ENCODE measurements around the gene GRM7.

DNA sequence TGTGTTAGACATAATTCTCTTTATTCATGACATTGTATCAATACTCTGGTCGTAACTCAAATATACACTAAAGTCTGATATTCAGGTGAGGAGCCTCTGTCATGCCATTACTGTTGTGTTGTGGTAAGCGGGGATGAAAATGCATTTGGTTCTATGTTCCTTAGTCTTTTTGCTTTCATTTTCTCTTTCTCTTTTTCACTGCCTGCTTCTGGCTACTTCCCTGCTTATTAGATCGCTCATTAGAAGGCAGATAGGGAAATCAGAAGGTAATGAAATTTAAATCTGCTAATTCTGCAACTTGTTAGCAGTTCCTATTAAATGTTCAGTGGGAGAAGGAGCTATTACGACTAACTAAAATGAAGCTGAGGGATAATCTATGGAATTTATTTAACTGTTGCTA is 345.0 kb downstream of the GRM7 start:
- TF ChIP-seq, protein P1, sequence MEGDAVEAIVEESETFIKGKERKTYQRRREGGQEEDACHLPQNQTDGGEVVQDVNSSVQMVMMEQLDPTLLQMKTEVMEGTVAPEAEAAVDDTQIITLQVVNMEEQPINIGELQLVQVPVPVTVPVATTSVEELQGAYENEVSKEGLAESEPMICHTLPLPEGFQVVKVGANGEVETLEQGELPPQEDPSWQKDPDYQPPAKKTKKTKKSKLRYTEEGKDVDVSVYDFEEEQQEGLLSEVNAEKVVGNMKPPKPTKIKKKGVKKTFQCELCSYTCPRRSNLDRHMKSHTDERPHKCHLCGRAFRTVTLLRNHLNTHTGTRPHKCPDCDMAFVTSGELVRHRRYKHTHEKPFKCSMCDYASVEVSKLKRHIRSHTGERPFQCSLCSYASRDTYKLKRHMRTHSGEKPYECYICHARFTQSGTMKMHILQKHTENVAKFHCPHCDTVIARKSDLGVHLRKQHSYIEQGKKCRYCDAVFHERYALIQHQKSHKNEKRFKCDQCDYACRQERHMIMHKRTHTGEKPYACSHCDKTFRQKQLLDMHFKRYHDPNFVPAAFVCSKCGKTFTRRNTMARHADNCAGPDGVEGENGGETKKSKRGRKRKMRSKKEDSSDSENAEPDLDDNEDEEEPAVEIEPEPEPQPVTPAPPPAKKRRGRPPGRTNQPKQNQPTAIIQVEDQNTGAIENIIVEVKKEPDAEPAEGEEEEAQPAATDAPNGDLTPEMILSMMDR (conservative IDR thresholded peaks at IDR 0.05; ENCODE audit: low read depth in 2 of 2): no peak
- no peak for TF ChIP-seq EZH2 (IDR thresholded peaks at IDR 0.05; ENCODE audit: low read depth, unreplicated experiment)
- TF ChIP-seq POLR2AphosphoS5 (IDR thresholded peaks at IDR 0.05; ENCODE audit: low read depth): no peak
- no peak for TF ChIP-seq ZNF114 (CRISPR knock-in tag; IDR thresholded peaks at IDR 0.05)
- TF ChIP-seq EZH2phosphoT487 (IDR thresholded peaks at IDR 0.05; ENCODE audit: unreplicated experiment): no peak
- no peak for TF ChIP-seq NANOG (IDR thresholded peaks at IDR 0.05; ENCODE audit: borderline replicate concordance)
- TF ChIP-seq, protein P2, sequence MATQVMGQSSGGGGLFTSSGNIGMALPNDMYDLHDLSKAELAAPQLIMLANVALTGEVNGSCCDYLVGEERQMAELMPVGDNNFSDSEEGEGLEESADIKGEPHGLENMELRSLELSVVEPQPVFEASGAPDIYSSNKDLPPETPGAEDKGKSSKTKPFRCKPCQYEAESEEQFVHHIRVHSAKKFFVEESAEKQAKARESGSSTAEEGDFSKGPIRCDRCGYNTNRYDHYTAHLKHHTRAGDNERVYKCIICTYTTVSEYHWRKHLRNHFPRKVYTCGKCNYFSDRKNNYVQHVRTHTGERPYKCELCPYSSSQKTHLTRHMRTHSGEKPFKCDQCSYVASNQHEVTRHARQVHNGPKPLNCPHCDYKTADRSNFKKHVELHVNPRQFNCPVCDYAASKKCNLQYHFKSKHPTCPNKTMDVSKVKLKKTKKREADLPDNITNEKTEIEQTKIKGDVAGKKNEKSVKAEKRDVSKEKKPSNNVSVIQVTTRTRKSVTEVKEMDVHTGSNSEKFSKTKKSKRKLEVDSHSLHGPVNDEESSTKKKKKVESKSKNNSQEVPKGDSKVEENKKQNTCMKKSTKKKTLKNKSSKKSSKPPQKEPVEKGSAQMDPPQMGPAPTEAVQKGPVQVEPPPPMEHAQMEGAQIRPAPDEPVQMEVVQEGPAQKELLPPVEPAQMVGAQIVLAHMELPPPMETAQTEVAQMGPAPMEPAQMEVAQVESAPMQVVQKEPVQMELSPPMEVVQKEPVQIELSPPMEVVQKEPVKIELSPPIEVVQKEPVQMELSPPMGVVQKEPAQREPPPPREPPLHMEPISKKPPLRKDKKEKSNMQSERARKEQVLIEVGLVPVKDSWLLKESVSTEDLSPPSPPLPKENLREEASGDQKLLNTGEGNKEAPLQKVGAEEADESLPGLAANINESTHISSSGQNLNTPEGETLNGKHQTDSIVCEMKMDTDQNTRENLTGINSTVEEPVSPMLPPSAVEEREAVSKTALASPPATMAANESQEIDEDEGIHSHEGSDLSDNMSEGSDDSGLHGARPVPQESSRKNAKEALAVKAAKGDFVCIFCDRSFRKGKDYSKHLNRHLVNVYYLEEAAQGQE (IDR thresholded peaks at IDR 0.05; ENCODE audit: unreplicated experiment): no peak
- TF ChIP-seq CREB1 (CRISPR knock-in tag; IDR thresholded peaks at IDR 0.05; ENCODE audit: low read depth): no peak
- TF ChIP-seq, protein P3, sequence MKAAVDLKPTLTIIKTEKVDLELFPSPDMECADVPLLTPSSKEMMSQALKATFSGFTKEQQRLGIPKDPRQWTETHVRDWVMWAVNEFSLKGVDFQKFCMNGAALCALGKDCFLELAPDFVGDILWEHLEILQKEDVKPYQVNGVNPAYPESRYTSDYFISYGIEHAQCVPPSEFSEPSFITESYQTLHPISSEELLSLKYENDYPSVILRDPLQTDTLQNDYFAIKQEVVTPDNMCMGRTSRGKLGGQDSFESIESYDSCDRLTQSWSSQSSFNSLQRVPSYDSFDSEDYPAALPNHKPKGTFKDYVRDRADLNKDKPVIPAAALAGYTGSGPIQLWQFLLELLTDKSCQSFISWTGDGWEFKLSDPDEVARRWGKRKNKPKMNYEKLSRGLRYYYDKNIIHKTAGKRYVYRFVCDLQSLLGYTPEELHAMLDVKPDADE (IDR thresholded peaks at IDR 0.05): no peak
- no peak for TF ChIP-seq ZNF331 (CRISPR knock-in tag; IDR thresholded peaks at IDR 0.05; ENCODE audit: low read depth)
- TF ChIP-seq, protein P4, sequence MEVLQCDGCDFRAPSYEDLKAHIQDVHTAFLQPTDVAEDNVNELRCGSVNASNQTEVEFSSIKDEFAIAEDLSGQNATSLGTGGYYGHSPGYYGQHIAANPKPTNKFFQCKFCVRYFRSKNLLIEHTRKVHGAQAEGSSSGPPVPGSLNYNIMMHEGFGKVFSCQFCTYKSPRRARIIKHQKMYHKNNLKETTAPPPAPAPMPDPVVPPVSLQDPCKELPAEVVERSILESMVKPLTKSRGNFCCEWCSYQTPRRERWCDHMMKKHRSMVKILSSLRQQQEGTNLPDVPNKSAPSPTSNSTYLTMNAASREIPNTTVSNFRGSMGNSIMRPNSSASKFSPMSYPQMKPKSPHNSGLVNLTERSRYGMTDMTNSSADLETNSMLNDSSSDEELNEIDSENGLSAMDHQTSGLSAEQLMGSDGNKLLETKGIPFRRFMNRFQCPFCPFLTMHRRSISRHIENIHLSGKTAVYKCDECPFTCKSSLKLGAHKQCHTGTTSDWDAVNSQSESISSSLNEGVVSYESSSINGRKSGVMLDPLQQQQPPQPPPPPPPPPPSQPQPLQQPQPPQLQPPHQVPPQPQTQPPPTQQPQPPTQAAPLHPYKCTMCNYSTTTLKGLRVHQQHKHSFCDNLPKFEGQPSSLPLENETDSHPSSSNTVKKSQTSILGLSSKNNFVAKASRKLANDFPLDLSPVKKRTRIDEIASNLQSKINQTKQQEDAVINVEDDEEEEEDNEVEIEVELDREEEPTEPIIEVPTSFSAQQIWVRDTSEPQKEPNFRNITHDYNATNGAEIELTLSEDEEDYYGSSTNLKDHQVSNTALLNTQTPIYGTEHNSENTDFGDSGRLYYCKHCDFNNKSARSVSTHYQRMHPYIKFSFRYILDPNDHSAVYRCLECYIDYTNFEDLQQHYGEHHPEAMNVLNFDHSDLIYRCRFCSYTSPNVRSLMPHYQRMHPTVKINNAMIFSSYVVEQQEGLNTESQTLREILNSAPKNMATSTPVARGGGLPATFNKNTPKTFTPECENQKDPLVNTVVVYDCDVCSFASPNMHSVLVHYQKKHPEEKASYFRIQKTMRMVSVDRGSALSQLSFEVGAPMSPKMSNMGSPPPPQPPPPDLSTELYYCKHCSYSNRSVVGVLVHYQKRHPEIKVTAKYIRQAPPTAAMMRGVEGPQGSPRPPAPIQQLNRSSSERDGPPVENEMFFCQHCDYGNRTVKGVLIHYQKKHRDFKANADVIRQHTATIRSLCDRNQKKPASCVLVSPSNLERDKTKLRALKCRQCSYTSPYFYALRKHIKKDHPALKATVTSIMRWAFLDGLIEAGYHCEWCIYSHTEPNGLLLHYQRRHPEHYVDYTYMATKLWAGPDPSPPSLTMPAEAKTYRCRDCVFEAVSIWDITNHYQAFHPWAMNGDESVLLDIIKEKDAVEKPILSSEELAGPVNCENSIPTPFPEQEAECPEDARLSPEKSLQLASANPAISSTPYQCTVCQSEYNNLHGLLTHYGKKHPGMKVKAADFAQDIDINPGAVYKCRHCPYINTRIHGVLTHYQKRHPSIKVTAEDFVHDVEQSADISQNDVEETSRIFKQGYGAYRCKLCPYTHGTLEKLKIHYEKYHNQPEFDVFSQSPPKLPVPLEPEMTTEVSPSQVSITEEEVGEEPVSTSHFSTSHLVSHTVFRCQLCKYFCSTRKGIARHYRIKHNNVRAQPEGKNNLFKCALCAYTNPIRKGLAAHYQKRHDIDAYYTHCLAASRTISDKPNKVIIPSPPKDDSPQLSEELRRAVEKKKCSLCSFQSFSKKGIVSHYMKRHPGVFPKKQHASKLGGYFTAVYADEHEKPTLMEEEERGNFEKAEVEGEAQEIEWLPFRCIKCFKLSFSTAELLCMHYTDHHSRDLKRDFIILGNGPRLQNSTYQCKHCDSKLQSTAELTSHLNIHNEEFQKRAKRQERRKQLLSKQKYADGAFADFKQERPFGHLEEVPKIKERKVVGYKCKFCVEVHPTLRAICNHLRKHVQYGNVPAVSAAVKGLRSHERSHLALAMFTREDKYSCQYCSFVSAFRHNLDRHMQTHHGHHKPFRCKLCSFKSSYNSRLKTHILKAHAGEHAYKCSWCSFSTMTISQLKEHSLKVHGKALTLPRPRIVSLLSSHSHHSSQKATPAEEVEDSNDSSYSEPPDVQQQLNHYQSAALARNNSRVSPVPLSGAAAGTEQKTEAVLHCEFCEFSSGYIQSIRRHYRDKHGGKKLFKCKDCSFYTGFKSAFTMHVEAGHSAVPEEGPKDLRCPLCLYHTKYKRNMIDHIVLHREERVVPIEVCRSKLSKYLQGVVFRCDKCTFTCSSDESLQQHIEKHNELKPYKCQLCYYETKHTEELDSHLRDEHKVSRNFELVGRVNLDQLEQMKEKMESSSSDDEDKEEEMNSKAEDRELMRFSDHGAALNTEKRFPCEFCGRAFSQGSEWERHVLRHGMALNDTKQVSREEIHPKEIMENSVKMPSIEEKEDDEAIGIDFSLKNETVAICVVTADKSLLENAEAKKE (CRISPR knock-in tag; IDR thresholded peaks at IDR 0.05): no peak
- TF ChIP-seq JUNB (IDR thresholded peaks at IDR 0.05; ENCODE audit: unreplicated experiment): no peak
- no peak for TF ChIP-seq STAT1 (IDR thresholded peaks at IDR 0.05; ENCODE audit: unreplicated experiment)
